Gastrocnemius medialis (tissue), 4 donors: Measurements from ENCODE around the gene SPDYE5. TPM values are rescaled to one million over a fixed set of nuclear protein-coding genes. Genes with fewer than 3 reads are reported as not detected.
"Not testable (repeated sequence)": the region's sequence is repeated elsewhere in the genome, so short reads cannot be mapped to it uniquely, and the experiment has no call there.

Source experiments
- ATAC-seq, 2 donors: fragments of 150-250 bp; one replicate each; pipeline ENCODE4 v1.9.1; 2016
- DNase-seq, 2 donors: peaks; one replicate each; pipeline ENCODE4 v3.0.0-alpha.2; 2019
- H3K27ac ChIP-seq, 4 donors: fragments of 200-600 bp; sonication (generic); 1 replicate in 1 of 4; 2 replicates in 3 of 4; pipeline ENCODE4 v1.5.1; 2016 to 2018; ENCODE audit warnings: mild to moderate bottlenecking in 2 of 4, moderate library complexity in 1 of 4
- H3K27me3 ChIP-seq, 3 donors: fragments of 200-600 bp; sonication (generic) in 2 of 3; 1 replicate in 1 of 3; 2 replicates in 2 of 3; pipeline versions ENCODE4 v1.5.1 to v1.6.0; 2016 to 2019; ENCODE audit warnings: mild to moderate bottlenecking in 1 of 3, moderate library complexity in 1 of 3
- H3K36me3 ChIP-seq, 2 donors: fragments of 200-600 bp; sonication (generic) in 1 of 2; one replicate each; pipeline ENCODE4 v1.5.1; 2017 to 2018
- H3K4me1 ChIP-seq, 2 donors: fragments of 200-600 bp; sonication (generic) in 1 of 2; one replicate each; pipeline ENCODE4 v1.5.1; 2016 to 2017; ENCODE audit warnings: mild to moderate bottlenecking in 2 of 2
- H3K4me3 ChIP-seq, 4 donors: fragments of 200-600 bp; sonication (generic) in 3 of 4; 1 replicate in 1 of 4; 2 replicates in 3 of 4; pipeline ENCODE4 v1.5.1; 2016 to 2019; ENCODE audit warnings: mild to moderate bottlenecking in 2 of 4
- H3K9me3 ChIP-seq, 3 donors: fragments of 200-600 bp; sonication (generic) in 2 of 3; 1 replicate in 1 of 3; 2 replicates in 2 of 3; pipeline ENCODE4 v1.5.1; 2016 to 2019
- POLR2A ChIP-seq, 2 donors: fragments of 450-650 bp; IDR thresholded peaks; one replicate each; pipeline ENCODE4 v1.6.1; 2017; ENCODE audit warnings: antibody characterized with exemption in 2 of 2, mild to moderate bottlenecking in 2 of 2, moderate library complexity in 2 of 2
- in situ Hi-C, 4 donors: fragments of 200-750 bp; cut with MboI; loops; one replicate each; pipeline versions ENCODE4 v1.15.0 to v1.8.0; 2017; ENCODE audit warnings: low sequenced_read_pairs in 4 of 4
- intact Hi-C: fragments of 100-400 bp; cut with DNase I; formaldehyde crosslinking; loops from one replicate; pipeline ENCODE4 v1.15.1; 2023; ENCODE audit warnings: low total_unique reads
- total RNA-seq, 4 donors: library from RNA; depleted of rRNA; stranded (reverse); fragments of >200 nt; gene quantifications; one replicate each; pipeline versions ENCODE4 v1.1.0 to v1.2.3, GENCODE V29; 2016
- TF ChIP-seq, protein P1 (sequence below), 5 experiments: fragments of 450-650 bp in 3 of 5; fragments of 200-600 bp in 2 of 5; sonication (generic) in 2 of 5; IDR thresholded peaks in 4 of 5; conservative IDR thresholded peaks in 1 of 5; 1 replicate in 4 of 5; 2 replicates in 1 of 5; pipeline ENCODE4 v1.5.1; 2016 to 2019; ENCODE audit warnings: antibody characterized with exemption in 5 of 5, mild to moderate bottlenecking in 3 of 5, moderate library complexity in 3 of 5

Gene SPDYE5, protein sequence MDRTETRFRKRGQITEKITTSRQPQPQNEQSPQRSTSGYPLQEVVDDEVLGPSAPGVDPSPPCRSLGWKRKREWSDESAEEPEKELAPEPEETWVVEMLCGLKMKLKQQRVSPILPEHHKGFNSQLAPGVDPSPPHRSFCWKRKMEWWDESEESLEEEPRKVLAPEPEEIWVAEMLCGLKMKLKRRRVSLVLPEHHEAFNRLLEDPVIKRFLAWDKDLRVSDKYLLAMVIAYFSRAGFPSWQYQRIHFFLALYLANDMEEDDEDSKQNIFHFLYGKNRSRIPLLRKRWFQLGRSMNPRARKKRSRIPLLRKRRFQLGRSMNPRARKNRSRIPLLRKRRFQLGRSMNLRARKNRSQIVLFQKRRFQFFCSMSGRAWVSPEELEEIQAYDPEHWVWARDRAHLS
- total RNA-seq: not detected

DNA sequence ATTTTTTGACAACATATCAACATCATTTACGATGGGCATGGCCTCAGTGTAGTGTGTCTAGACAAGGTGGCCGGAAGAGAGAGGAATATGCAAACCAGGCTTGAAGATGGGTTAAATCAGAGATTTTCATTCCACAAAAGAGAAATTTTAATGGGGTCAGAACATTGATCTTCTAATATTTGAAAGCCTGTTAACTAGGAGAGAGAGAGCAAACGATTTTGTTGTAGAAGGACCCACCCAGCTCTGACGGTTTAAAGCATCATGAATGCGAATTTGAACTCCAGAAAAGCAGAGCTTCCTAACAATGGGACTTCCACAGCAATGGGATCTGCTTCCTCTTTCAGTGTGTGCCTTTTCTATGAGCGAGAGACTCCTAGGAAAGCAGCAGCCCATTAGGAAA lies at the start of gene SPDYE5:
SPDYE5 (plus strand) TSS at position 301 of the 400 bp plus-strand sequence. CDS start 1,728 bp downstream, outside the sequence.
- DNase-seq, H3K36me3 ChIP-seq, H3K27ac ChIP-seq, H3K27me3 ChIP-seq, H3K4me1 ChIP-seq, intact Hi-C loops, in situ Hi-C loops, ATAC-seq, H3K9me3 ChIP-seq, H3K4me3 ChIP-seq: not testable (repeated sequence)

DNA sequence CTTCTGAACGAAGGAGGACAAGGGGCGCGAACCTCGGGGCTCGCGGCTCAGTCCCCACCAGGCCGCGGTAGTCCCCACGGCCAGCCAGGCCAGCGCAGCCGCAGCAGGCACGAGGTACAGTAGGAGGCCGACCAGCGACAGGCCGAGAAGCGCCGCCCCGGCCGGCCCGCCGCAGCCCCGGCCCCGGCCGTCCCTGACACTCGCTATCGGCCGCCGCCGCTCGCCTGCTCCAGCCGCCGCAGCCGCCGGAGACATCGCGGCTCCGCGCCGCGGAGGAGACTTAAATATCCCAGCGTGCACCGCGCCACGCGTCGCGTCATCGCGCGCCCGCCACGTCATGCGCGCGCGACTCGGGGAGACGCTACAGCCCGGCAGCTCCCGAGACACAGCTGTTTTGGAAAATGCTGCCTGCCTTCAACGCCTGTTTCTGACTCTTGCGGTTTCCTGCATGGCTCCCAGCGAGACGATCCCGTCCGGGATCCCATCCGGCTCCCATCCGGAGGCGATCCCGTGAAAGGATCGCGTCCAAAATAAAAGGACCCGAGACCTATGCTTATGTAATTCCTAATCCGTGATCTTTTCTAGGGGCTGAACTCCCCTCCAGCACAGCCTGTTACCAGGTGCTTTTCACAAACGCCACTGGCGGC lies 49.5 kb upstream of the SPDYE5 start:
- peak; percentile 96 to 97 for ATAC-seq
- Histone ChIP-seq H3K27ac (peak overlapping the region; percentile 86 to 88 (median 87)), H3K4me3 (peak overlapping the region; percentile 73 to 82 (median 76)), H3K36me3 (peaks cover 0 to 26% of the 10 kb centered on the region in 2 donors)
- H3K9me3 ChIP-seq, intact Hi-C loops, in situ Hi-C loops, H3K27me3 ChIP-seq, DNase-seq, H3K4me1 ChIP-seq: not testable (repeated sequence)
- TF ChIP-seq POLR2A (IDR thresholded peaks at IDR 0.05): peak; percentile 67 to 75
- TF ChIP-seq, protein P1, sequence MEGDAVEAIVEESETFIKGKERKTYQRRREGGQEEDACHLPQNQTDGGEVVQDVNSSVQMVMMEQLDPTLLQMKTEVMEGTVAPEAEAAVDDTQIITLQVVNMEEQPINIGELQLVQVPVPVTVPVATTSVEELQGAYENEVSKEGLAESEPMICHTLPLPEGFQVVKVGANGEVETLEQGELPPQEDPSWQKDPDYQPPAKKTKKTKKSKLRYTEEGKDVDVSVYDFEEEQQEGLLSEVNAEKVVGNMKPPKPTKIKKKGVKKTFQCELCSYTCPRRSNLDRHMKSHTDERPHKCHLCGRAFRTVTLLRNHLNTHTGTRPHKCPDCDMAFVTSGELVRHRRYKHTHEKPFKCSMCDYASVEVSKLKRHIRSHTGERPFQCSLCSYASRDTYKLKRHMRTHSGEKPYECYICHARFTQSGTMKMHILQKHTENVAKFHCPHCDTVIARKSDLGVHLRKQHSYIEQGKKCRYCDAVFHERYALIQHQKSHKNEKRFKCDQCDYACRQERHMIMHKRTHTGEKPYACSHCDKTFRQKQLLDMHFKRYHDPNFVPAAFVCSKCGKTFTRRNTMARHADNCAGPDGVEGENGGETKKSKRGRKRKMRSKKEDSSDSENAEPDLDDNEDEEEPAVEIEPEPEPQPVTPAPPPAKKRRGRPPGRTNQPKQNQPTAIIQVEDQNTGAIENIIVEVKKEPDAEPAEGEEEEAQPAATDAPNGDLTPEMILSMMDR (IDR thresholded peaks at IDR 0.05 in 4 of 5, conservative IDR thresholded peaks at IDR 0.05 in 1 of 5): peak in 1 of 5 experiments; percentile 28

DNA sequence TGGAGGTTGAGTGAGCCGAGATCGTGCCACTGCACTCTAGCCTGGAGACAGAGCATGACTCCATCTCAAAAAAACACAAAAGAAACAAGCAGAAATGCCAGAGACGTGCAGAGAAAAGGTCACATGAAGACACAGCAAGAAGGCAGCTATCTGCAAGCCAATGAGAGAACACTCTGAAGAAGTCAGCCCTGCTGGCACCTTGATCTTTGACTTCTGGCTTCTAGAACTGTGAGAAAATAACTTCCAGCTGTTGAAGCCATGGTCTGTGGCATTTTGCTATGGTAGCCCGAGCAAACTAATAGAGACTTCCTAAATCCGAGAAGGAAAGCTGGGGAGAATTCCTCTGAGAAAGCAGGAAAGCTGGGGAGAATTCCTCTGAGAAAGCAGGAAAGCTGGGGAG lies 42.2 kb upstream of the SPDYE5 start:
- H3K27ac ChIP-seq, DNase-seq, in situ Hi-C loops, H3K36me3 ChIP-seq, ATAC-seq, intact Hi-C loops, H3K4me1 ChIP-seq, H3K27me3 ChIP-seq, H3K9me3 ChIP-seq, H3K4me3 ChIP-seq: not testable (repeated sequence)

DNA sequence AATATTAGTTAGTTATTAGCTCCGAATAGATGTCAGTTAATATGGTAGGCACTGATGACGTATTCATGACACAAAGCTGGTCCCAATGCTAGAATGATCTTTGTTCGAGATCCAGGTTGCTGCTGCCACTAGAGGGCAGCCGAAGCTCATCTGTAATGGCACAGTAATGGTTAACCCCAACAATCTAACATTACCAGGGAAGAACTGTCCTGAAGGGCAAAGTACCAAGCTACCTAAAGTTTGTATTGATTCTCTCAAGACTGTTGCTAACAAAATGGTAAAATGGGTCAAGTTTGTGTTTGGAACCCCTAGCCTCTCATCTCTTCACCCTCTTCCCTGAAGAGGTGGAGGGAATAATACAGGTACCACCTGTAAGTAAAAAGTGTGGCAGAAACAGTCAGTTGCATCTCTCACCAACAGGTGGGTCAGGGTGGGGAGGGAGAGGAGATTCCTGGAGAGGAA lies 39.6 kb upstream of the SPDYE5 start:
- DNase-seq, H3K27ac ChIP-seq, H3K36me3 ChIP-seq, intact Hi-C loops, H3K9me3 ChIP-seq, H3K4me1 ChIP-seq, H3K4me3 ChIP-seq, in situ Hi-C loops, H3K27me3 ChIP-seq: not testable (repeated sequence)
- peak; percentile 68 to 76 for ATAC-seq
- TF ChIP-seq, protein P1 (IDR thresholded peaks at IDR 0.05 in 4 of 5, conservative IDR thresholded peaks at IDR 0.05 in 1 of 5): peak in 2 of 5 experiments; percentile 34 to 46

DNA sequence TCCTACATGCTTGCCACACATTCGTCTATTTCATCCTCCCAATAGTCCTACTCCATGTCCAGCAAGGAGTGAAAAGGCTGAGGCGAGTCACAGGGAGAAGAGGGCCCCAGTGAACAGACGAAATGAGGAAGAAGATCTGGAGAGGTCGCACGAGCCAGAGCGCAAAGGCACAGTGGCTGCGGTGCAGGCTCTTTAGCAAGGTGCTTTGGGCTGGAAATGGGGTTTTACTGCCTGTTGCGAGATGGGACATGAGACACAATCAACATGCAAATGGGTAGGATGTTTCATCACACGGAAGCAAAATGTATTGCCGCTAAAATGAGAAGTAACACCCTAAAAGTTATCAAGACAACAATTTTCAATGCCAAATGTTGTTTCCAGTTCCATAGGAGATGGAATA lies 35.7 kb upstream of the SPDYE5 start:
- H3K9me3 ChIP-seq, DNase-seq, intact Hi-C loops, ATAC-seq, H3K4me3 ChIP-seq, in situ Hi-C loops, H3K27me3 ChIP-seq, H3K4me1 ChIP-seq, H3K36me3 ChIP-seq, H3K27ac ChIP-seq: not testable (repeated sequence)

DNA sequence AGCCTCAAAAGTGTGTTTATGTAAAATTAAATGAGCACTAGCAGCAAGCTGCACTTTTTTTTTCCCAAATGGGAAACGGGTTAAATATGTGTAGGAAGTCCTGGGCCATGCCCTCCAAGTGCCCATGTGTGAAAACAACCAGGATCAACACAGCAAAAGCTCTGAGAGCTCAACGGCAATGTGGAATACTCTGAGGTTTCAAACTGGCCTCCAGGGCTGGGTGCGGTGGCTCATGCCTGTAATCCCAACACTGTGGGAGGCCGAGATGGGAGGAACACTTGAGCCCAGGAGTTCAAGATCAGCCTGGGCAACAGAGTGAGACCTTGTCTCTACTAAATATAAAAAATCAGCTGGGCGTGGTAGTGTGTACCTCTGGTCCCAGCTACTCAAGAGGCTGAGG lies 34.1 kb upstream of the SPDYE5 start:
- H3K36me3 ChIP-seq, H3K4me3 ChIP-seq, DNase-seq, ATAC-seq, intact Hi-C loops, H3K9me3 ChIP-seq, H3K4me1 ChIP-seq, in situ Hi-C loops, H3K27ac ChIP-seq, H3K27me3 ChIP-seq: not testable (repeated sequence)

DNA sequence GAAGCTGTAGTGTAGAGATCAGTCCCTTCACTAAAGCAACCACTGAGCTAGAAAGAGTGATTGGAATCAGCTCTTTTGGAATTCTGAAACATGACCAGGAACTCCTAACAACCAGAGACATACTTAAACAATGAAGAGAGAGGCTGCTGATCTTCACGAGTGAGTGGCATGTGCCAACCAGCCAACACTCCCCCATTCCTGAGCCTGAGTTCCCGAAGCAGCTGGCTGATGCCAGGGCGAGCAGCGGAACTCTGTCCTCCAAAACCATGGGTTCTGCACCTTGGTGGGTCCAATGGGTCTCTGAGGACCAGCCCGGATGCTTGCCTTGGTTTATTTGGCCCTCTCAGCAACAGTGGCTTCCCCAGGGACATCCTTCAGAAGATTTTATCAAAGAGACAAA lies 31.6 kb upstream of the SPDYE5 start:
- intact Hi-C loops, H3K27ac ChIP-seq, in situ Hi-C loops, H3K4me1 ChIP-seq, H3K9me3 ChIP-seq, H3K36me3 ChIP-seq, H3K27me3 ChIP-seq, H3K4me3 ChIP-seq, DNase-seq: not testable (repeated sequence)
- ATAC-seq: peak in 1 of 2 donors; percentile 39

DNA sequence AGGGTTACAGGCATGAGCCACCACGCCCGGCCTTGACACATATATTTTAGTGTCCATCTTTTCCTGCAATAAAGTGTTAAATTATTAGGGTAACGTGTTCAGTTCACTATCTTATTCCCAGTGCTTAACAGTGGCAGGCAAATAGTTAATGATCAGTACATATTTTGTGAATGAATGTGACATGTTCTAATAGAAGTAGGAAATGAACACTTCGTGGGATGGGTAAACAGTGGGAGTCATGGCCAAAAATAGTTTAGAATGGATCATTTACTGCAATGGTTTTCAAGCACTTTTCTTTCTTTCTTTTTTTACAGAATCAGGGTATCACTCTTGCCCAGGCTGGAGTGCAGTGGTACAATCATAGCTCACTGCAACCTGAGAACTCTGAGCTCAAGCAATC lies 22.0 kb upstream of the SPDYE5 start:
- DNase-seq, in situ Hi-C loops, H3K4me3 ChIP-seq, intact Hi-C loops, ATAC-seq, H3K9me3 ChIP-seq, H3K4me1 ChIP-seq, H3K27me3 ChIP-seq, H3K27ac ChIP-seq: not testable (repeated sequence)
- H3K36me3 ChIP-seq: peaks cover 0 to 16% of the 10 kb centered on the region in 2 donors

DNA sequence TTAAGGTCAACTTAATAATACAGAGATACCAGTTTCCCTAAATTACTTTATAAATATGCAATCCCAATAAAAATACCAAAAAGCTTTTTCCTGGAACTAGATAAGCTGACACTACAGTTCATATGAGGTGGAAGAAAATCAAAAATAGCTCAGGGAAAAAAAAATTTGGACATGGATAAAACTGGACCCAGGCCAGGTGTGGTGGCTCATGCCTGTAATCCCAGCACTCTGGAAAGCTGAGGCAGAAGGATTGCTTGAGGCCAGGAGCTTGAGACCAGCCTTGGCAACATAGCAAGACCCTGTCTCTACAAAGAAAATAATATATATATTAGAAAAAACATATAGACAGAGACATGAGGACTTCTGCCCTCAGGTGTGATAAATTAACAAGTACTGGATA lies 14.7 kb upstream of the SPDYE5 start:
- H3K9me3 ChIP-seq, H3K27me3 ChIP-seq, intact Hi-C loops, in situ Hi-C loops, H3K4me1 ChIP-seq, H3K4me3 ChIP-seq: not testable (repeated sequence)
- H3K36me3 ChIP-seq: peaks cover 0 to 12% of the 10 kb centered on the region in 2 donors
- H3K27ac ChIP-seq: peak overlapping the region in 1 of 4 donors; percentile 51
- DNase-seq: peak in 1 of 2 donors; percentile 35
- ATAC-seq: peak in 1 of 2 donors; percentile 44
